ENCODE measurements around the gene GRID1.

DNA sequence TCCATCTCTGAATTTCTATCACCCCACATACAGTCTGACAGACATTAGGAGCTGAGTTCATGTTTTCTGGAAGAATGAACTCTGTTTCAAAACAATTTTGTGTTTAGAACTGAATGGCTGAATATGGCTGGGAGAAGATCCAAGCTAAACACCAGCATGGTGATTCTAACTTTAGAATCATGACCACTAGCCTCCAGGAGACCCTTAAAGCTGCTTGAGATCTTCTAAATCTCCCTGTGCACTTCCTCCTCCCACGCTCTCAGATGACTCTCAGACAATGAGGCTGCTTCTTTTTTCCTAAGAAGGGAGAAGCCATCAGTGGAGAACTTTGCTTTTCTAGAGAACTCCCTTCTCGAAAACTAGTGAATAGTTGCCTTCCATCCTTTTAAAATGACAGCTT, 711.2 kb downstream of the GRID1 start:
- TF ChIP-seq, protein P1, sequence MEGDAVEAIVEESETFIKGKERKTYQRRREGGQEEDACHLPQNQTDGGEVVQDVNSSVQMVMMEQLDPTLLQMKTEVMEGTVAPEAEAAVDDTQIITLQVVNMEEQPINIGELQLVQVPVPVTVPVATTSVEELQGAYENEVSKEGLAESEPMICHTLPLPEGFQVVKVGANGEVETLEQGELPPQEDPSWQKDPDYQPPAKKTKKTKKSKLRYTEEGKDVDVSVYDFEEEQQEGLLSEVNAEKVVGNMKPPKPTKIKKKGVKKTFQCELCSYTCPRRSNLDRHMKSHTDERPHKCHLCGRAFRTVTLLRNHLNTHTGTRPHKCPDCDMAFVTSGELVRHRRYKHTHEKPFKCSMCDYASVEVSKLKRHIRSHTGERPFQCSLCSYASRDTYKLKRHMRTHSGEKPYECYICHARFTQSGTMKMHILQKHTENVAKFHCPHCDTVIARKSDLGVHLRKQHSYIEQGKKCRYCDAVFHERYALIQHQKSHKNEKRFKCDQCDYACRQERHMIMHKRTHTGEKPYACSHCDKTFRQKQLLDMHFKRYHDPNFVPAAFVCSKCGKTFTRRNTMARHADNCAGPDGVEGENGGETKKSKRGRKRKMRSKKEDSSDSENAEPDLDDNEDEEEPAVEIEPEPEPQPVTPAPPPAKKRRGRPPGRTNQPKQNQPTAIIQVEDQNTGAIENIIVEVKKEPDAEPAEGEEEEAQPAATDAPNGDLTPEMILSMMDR (IDR thresholded peaks at IDR 0.05): no peak
- TF ChIP-seq POLR2A (IDR thresholded peaks at IDR 0.05): no peak
